DOHH2 (cell line): ENCODE results near the gene ITPR1.

Experiments
- EZH2phosphoT487 ChIP-seq: fragments of 200-600 bp; sonication (generic); IDR thresholded peaks from 2 replicates; pipeline ENCODE4 v1.6.1; 2017; ENCODE audit warnings: borderline replicate concordance, mild to moderate bottlenecking, antibody characterized with exemption, low read length, moderate library complexity, mixed read lengths
- TF ChIP-seq, protein P1 (sequence below): fragments of 200-600 bp; sonication (generic); IDR thresholded peaks from one replicate; pipeline ENCODE4 v1.5.1; 2014; ENCODE audit warnings: antibody characterized with exemption, mild to moderate bottlenecking, low read depth, low read length; ENCODE audit not compliant: poor library complexity, severe bottlenecking

DNA sequence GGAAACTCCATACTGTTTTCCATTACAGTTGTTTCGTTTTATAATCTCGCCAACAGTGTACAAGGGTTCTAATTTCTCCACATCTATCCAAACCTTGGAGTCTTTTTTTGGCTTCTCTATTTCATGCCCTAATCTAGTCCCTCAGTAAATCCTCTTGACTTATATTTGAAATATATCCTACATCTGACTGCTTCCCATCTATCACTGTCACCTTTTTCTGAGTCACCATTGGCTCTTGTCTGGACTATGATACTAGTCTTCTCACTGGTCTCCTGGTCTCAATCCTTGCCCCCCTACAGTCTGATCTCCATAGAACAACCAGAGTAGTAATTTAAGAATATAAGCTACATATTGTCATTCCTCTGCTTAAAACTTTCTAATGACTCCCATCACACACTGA lies 80.0 kb downstream of the ITPR1 start:
- TF ChIP-seq, protein P1, sequence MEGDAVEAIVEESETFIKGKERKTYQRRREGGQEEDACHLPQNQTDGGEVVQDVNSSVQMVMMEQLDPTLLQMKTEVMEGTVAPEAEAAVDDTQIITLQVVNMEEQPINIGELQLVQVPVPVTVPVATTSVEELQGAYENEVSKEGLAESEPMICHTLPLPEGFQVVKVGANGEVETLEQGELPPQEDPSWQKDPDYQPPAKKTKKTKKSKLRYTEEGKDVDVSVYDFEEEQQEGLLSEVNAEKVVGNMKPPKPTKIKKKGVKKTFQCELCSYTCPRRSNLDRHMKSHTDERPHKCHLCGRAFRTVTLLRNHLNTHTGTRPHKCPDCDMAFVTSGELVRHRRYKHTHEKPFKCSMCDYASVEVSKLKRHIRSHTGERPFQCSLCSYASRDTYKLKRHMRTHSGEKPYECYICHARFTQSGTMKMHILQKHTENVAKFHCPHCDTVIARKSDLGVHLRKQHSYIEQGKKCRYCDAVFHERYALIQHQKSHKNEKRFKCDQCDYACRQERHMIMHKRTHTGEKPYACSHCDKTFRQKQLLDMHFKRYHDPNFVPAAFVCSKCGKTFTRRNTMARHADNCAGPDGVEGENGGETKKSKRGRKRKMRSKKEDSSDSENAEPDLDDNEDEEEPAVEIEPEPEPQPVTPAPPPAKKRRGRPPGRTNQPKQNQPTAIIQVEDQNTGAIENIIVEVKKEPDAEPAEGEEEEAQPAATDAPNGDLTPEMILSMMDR = no peak
- no peak for TF ChIP-seq EZH2phosphoT487
